SJCRH30 (cell line): ENCODE results near the gene CACNG4. TPM values are rescaled to one million over a fixed set of nuclear protein-coding genes. Genes with fewer than 3 reads are reported as not detected.

ENCODE experiments used
- DNase-seq, 2 experiments: peaks; one replicate each; pipeline ENCODE4 v3.0.0-alpha.2; 2015 to 2020
- H3K27ac ChIP-seq: fragments of 250-450 bp; sonication (Bioruptor Pico); 2 replicates; pipeline ENCODE4 v1.5.1; 2020; ENCODE audit warnings: mild to moderate bottlenecking, moderate library complexity
- H3K27me3 ChIP-seq: fragments of 250-450 bp; sonication (Bioruptor Pico); 2 replicates; pipeline ENCODE4 v1.5.1; 2020; ENCODE audit warnings: mild to moderate bottlenecking, moderate library complexity
- H3K36me3 ChIP-seq: fragments of 250-450 bp; sonication (Bioruptor Pico); 2 replicates; pipeline ENCODE4 v1.5.1; 2020; ENCODE audit warnings: mild to moderate bottlenecking, moderate library complexity
- H3K4me1 ChIP-seq: fragments of 250-450 bp; sonication (Bioruptor Pico); 2 replicates; pipeline ENCODE4 v1.5.1; 2020; ENCODE audit warnings: mild to moderate bottlenecking, moderate library complexity
- H3K4me3 ChIP-seq: fragments of 250-450 bp; sonication (Bioruptor Pico); 2 replicates; pipeline ENCODE4 v1.5.1; 2020; ENCODE audit warnings: mild to moderate bottlenecking, moderate library complexity
- H3K9me3 ChIP-seq: fragments of 250-450 bp; sonication (Bioruptor Pico); replicated peaks from 2 replicates; pipeline ENCODE4 v1.5.1; 2020; ENCODE audit warnings: mild to moderate bottlenecking, moderate library complexity
- total RNA-seq: library from RNA; depleted of rRNA; stranded (reverse); fragments of >200 nt; shearing (Covaris generic); gene quantifications from 2 replicates; pipeline ENCODE4 v1.2.3, GENCODE V29; 2014

CACNG4 gene
- total RNA-seq, 1 experiment from 2014 or later = 0.49 TPM

- no peak overlapping the region for H3K27ac ChIP-seq
- no peak for DNase-seq
- H3K4me3 ChIP-seq = no peak overlapping the region
- no peaks in the 10 kb centered on the region for H3K27me3 ChIP-seq
- H3K36me3 ChIP-seq = no peaks in the 10 kb centered on the region
- no peaks in the 10 kb centered on the region; the same call in 1 of the 2 replicates for H3K9me3 ChIP-seq
- H3K4me1 ChIP-seq = peaks cover 28% of the 10 kb centered on the region
Observed at GRCh38 chr17:66950886-66951604, 13.5 kb upstream of the CACNG4 start.

DNA sequence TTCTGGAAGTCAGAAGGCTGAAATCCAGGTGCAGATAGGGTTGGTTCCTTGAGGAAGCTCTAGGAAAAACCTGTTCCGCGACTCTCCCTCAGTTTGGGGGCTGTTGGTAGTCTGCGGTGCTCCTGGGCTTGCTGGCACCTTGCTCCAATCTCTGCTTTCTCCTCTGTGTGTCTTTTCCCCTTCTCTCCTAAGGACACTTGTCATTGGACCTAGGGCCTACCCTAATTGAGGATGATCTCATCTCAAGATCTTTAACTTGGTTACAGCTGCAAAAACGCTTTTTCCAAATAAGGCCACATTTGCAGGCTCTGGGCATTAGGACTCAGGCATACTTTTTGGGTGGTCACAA lies 12.9 kb upstream of the CACNG4 start:
- Histone ChIP-seq H3K36me3 (no peaks in the 10 kb centered on the region), H3K9me3 (no peaks in the 10 kb centered on the region; the same call in 1 of the 2 replicates), H3K4me1 (peaks cover 28% of the 10 kb centered on the region), H3K27me3 (no peaks in the 10 kb centered on the region), H3K4me3 (no peak overlapping the region), H3K27ac (no peak overlapping the region)
- no peak for DNase-seq

- no peaks in the 10 kb centered on the region for H3K27me3 ChIP-seq
- no peak overlapping the region for H3K4me3 ChIP-seq
- no peaks in the 10 kb centered on the region for H3K36me3 ChIP-seq
- DNase-seq = peak; percentile 24 to 27
- H3K9me3 ChIP-seq = no peaks in the 10 kb centered on the region; the same call in 1 of the 2 replicates
- H3K27ac ChIP-seq = no peak overlapping the region
- H3K4me1 ChIP-seq = peaks cover 28% of the 10 kb centered on the region
Observed at GRCh38 chr17:66952031-66952524, 12.4 kb upstream of the CACNG4 start.

DNA sequence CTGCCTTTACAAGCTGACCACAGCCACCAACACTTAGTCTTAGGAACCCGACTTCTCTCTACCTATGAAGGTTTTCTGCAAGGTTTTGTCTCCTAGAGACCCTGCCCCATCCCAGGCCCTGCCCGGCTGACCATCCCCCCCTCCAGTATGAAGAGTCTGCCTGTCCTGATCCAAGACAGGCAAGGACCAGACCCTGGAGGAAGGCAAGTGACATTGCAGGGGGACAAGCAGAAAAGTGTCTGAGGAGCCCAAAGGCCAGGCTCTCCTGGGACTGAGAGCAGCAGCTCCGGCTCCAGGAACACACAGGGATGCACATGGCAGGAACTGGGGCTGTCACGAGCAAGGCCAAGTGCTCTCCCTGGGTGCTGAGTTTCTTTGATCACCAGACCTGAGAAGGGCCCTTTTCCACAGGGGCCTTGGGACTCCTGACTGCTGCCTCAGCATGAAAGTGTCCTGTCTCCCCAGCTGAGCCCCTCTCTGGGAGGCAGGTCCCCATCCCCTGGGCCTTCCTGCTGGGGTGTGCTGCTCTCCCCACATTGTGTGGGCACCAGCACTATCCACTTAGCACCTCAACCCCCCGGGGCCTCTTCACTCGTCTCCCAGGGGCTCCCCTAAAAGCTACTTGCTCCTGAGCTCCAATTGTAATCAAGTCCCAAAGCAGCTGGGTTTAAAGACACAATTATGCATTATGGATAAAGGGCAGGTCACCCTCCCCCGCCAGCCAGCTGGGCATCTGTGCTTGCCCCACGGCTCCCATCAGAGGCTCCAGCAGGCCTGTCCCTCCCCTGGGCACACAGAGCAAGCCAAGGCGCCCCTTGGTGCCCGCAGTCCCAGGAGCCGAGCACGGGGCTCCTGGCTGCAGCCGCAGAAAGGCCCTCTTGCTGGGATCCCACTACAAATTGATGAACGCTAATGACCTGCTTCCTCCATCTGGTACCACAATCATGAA lies 11.6 kb upstream of the CACNG4 start:
- DNase-seq = no peak
- Histone ChIP-seq H3K4me1 (peaks cover 25% of the 10 kb centered on the region), H3K4me3 (no peak overlapping the region), H3K27ac (no peak overlapping the region), H3K36me3 (no peaks in the 10 kb centered on the region), H3K27me3 (no peaks in the 10 kb centered on the region), H3K9me3 (no peaks in the 10 kb centered on the region; the same call in 1 of the 2 replicates)

GRCh38 chr17:66953630-66954020 lies 10.9 kb upstream of the CACNG4 start:
- Histone ChIP-seq H3K27me3 (no peaks in the 10 kb centered on the region), H3K27ac (no peak overlapping the region), H3K4me1 (peaks cover 26% of the 10 kb centered on the region), H3K4me3 (no peak overlapping the region), H3K36me3 (no peaks in the 10 kb centered on the region), H3K9me3 (no peaks in the 10 kb centered on the region; the same call in 1 of the 2 replicates)
- DNase-seq = no peak

GRCh38 chr17:66954632-66955031 lies 9.9 kb upstream of the CACNG4 start:
- H3K4me3 ChIP-seq = no peak overlapping the region

DNA sequence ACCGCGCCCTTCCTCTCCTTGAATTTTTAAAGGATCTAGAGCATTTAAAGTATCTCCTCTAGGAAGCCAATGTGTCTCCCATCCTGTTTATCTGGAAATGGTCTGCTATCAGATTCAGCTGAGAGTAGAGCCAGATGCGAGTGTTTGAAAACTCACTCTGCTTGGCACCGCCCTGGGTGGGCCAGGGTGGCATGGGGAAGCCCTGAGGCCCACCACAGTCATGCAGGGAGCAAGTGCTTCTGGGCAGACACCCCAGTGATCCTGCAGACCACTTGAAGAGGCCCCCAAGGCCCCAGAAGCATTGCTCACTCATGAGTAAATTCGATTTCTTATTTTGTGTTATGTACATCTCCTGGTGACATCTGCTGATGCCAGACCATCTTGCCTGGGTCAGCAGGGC lies 8.7 kb upstream of the CACNG4 start:
- Histone ChIP-seq H3K4me3 (no peak overlapping the region), H3K4me1 (peaks cover 26% of the 10 kb centered on the region), H3K9me3 (no peaks in the 10 kb centered on the region), H3K27ac (no peak overlapping the region), H3K36me3 (no peaks in the 10 kb centered on the region), H3K27me3 (no peaks in the 10 kb centered on the region; the same call in 1 of the 2 replicates)
- no peak for DNase-seq

More at GRCh38 chr17:66954632-66955031, 9.9 kb upstream of the CACNG4 start:
- Histone ChIP-seq H3K27me3 (no peaks in the 10 kb centered on the region), H3K4me1 (peaks cover 26% of the 10 kb centered on the region), H3K27ac (no peak overlapping the region), H3K9me3 (no peaks in the 10 kb centered on the region; the same call in 1 of the 2 replicates), H3K36me3 (no peaks in the 10 kb centered on the region)
- no peak for DNase-seq

DNA sequence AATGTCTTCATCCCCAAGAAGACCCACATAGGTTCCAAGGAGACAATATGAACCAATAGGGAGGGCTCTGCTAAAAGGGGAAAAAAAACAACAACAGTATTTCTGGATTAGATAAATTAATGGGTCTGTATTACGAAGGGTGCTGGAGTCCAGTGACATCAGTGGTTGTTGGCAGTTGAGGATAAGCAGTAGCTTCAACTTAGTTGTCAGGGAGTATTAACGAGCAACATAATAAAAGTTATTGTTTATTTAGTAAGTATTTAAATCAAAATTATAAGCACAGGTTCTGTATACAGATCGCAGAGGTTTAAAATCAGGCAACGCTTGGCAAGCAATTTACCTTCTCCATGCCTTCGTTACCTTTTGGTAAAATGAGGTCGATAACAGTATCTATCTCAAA lies 7.6 kb upstream of the CACNG4 start:
- Histone ChIP-seq H3K27me3 (no peaks in the 10 kb centered on the region; the same call in 1 of the 2 replicates), H3K36me3 (no peaks in the 10 kb centered on the region), H3K9me3 (no peaks in the 10 kb centered on the region), H3K27ac (no peak overlapping the region), H3K4me1 (peaks cover 23% of the 10 kb centered on the region), H3K4me3 (no peak overlapping the region)
- DNase-seq = no peak

DNA sequence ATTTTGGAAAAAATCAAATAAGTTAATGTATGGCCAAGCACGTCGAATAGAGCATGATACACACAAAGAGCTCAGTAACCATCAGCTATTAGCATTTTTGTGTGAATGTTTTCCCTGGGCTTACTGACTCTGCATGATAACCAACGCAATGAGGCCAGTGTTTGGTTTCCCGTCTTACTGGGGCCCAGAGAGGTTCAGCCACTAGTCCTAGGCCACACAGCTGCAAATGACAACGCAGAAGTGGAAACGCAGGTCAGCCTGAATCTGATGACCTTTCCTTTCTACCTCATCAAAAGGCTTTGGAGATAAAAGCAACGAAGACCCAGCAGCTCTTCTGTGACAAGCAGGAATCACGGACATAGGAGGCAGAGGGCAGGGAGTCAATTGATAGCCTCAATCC lies 7.2 kb upstream of the CACNG4 start:
- H3K9me3 ChIP-seq = no peaks in the 10 kb centered on the region
- no peak overlapping the region for H3K4me3 ChIP-seq
- no peaks in the 10 kb centered on the region for H3K36me3 ChIP-seq
- no peak for DNase-seq
- H3K4me1 ChIP-seq = peaks cover 20% of the 10 kb centered on the region
- H3K27ac ChIP-seq = no peak overlapping the region
- H3K27me3 ChIP-seq = no peaks in the 10 kb centered on the region; the same call in 1 of the 2 replicates

- Histone ChIP-seq H3K4me3 (0 out of 2 replicates have a peak overlapping the region, but pooled peaks have one; percentile 5), H3K27me3 (no peaks in the 10 kb centered on the region; the same call in 1 of the 2 replicates), H3K9me3 (no peaks in the 10 kb centered on the region), H3K27ac (peak overlapping the region; percentile 15; the same call in 1 of the 2 replicates), H3K4me1 (peaks cover 12% of the 10 kb centered on the region), H3K36me3 (no peaks in the 10 kb centered on the region)
- peak; percentile 75 to 79 for DNase-seq
Observed at GRCh38 chr17:66957951-66958579, 6.4 kb upstream of the CACNG4 start.

GRCh38 chr17:66959641-66960375 lies 4.7 kb upstream of the CACNG4 start:
- peaks cover 11% of the 10 kb centered on the region for H3K4me1 ChIP-seq
- H3K27ac ChIP-seq = no peak overlapping the region

GRCh38 chr17:66960613-66961012 lies 3.9 kb upstream of the CACNG4 start:
- Histone ChIP-seq H3K27me3 (peaks cover 9% of the 10 kb centered on the region), H3K4me1 (peaks cover 11% of the 10 kb centered on the region), H3K36me3 (no peaks in the 10 kb centered on the region), H3K9me3 (no peaks in the 10 kb centered on the region), H3K4me3 (no peak overlapping the region), H3K27ac (no peak overlapping the region)
- DNase-seq = no peak

More at GRCh38 chr17:66959641-66960375, 4.7 kb upstream of the CACNG4 start:
- Histone ChIP-seq H3K9me3 (no peaks in the 10 kb centered on the region), H3K27me3 (peaks cover 9% of the 10 kb centered on the region), H3K36me3 (no peaks in the 10 kb centered on the region), H3K4me3 (no peak overlapping the region)
- no peak for DNase-seq

- no peak for DNase-seq
- Histone ChIP-seq H3K9me3 (no peaks in the 10 kb centered on the region), H3K4me3 (no peak overlapping the region), H3K27me3 (peaks cover 9% of the 10 kb centered on the region), H3K36me3 (no peaks in the 10 kb centered on the region), H3K27ac (no peak overlapping the region), H3K4me1 (peaks cover 1% of the 10 kb centered on the region)
Observed at GRCh38 chr17:66963521-66963908, 992 bp upstream of the CACNG4 start.
